PFSK-1 (cell line): ENCODE results near the gene DISP3.

Source experiments
- FOXP2 ChIP-seq: optimal IDR thresholded peaks from 2 replicates; pipeline ENCODE3; 2011; ENCODE audit warnings: borderline replicate concordance, control low read depth, inconsistent platforms; ENCODE audit not compliant: insufficient read depth; ENCODE audit errors: extremely low read length, extremely low read depth
- POLR2AphosphoS5 ChIP-seq: IDR thresholded peaks from 2 replicates; pipeline ENCODE4 v1.6.1; 2012; ENCODE audit warnings: low read depth, mild to moderate bottlenecking, control low read depth, low read length, moderate library complexity
- REST ChIP-seq, 2 experiments: IDR thresholded peaks; 2 replicates each; pipeline versions ENCODE4 v1.6.1 to v1.8.0; 2011 to 2012; ENCODE audit warnings: low read depth in 2 of 2, low read length in 2 of 2, control low read depth in 1 of 2, inconsistent platforms in 1 of 2, mild to moderate bottlenecking in 1 of 2, moderate library complexity in 1 of 2; ENCODE audit not compliant: insufficient read depth in 1 of 2
- SIN3A ChIP-seq: IDR thresholded peaks from 2 replicates; pipeline ENCODE4 v1.6.1; 2012; ENCODE audit warnings: mild to moderate bottlenecking, low read length, moderate library complexity, borderline replicate concordance; ENCODE audit not compliant: insufficient read depth
- TAF1 ChIP-seq: IDR thresholded peaks from 2 replicates; pipeline ENCODE4 v1.6.1; 2012; ENCODE audit warnings: low read length, control low read depth, borderline replicate concordance; ENCODE audit not compliant: insufficient read depth

The DISP3 gene

GRCh38 chr1:11538886-11539285 is 59.9 kb downstream of the DISP3 start:
- TF ChIP-seq SIN3A, result no peak
- no peak for TF ChIP-seq POLR2AphosphoS5

- TF ChIP-seq FOXP2 (no peak), SIN3A (no peak), POLR2AphosphoS5 (no peak), TAF1 (no peak), REST (IDR thresholded peaks at IDR 0.05; ENCODE audit: insufficient read depth in 1 of 2, low read depth in 2 of 2, low read length in 2 of 2) (no peak)
Observed at GRCh38 chr1:11539850-11540772, 61.2 kb downstream of the DISP3 start.

- TF ChIP-seq FOXP2 (no peak), REST (IDR thresholded peaks at IDR 0.05; ENCODE audit: insufficient read depth in 1 of 2, low read depth in 2 of 2, low read length in 2 of 2) (no peak), POLR2AphosphoS5 (no peak), TAF1 (no peak), SIN3A (no peak)
Observed at GRCh38 chr1:11540773-11541160, 61.8 kb downstream of the DISP3 start.

GRCh38 chr1:11541236-11541635 is 62.3 kb downstream of the DISP3 start:
- TF ChIP-seq FOXP2 (no peak), SIN3A (no peak), POLR2AphosphoS5 (no peak), TAF1 (no peak), REST (IDR thresholded peaks at IDR 0.05; ENCODE audit: insufficient read depth in 1 of 2, low read depth in 2 of 2, low read length in 2 of 2) (no peak)

- no peak for TF ChIP-seq REST (IDR thresholded peaks at IDR 0.05; ENCODE audit: insufficient read depth in 1 of 2, low read depth in 2 of 2, low read length in 2 of 2)
- TF ChIP-seq POLR2AphosphoS5, result no peak
- TF ChIP-seq FOXP2, result no peak
- TF ChIP-seq SIN3A, result no peak
- no peak for TF ChIP-seq TAF1
Observed at GRCh38 chr1:11541956-11542355, 63.0 kb downstream of the DISP3 start.
